Measurements from ENCODE around the gene ASCL2.

- TF ChIP-seq CTCF (IDR thresholded peaks at IDR 0.05; ENCODE audit: low read depth, low read length, poor library complexity, severe bottlenecking) (no peak), EZH2phosphoT487 (IDR thresholded peaks at IDR 0.05; ENCODE audit: borderline replicate concordance, low read length) (no peak)
These were observed 6.6 kb upstream of the ASCL2 start for GRCh38 chr11:2277008-2277346.
